Endothelial cell of umbilical vein (primary cell): ENCODE data around the gene VTI1A. TPM values are rescaled to one million over a fixed set of nuclear protein-coding genes. Genes with fewer than 3 reads are reported as not detected.

ENCODE experiments used
- BruUV-seq: library from RNA; stranded (reverse); fragments of 400-500 nt; replicated peaks from 2 replicates; lab custom pipeline; 2021; lab: Mats Ljungman, UMichigan
- CTCF ChIA-PET: fragments of 300-600, 350-600 bp; sonication (Branson Sonifier 250); formaldehyde crosslinking; loops from one replicate; lab custom pipeline; 2021; ENCODE audit warnings: antibody characterized with exemption, inconsistent platforms; lab: Charles Lee
- POLR2A ChIA-PET: fragments of 300-600, 350-600 bp; sonication (Branson Sonifier 250); formaldehyde crosslinking; loops from one replicate; lab custom pipeline; 2021; ENCODE audit warnings: antibody characterized with exemption, inconsistent platforms; lab: Charles Lee
- DNase-seq: peaks from one replicate; pipeline ENCODE4 v3.0.0-alpha.2; 2011; ENCODE audit warnings: low read depth, low spot score
- FAIRE-seq: peaks from 2 replicates; lab custom pipeline; 2011; peaks lifted over from hg19 to GRCh38; lab: Jason Lieb, UNC
- H2AFZ ChIP-seq: 2 replicates; pipeline ENCODE4 v1.6.0; 2012; ENCODE audit warnings: low read depth, low read length, control low read depth, inconsistent platforms
- H3K27ac ChIP-seq: 2 replicates; pipeline ENCODE4 v1.5.1; 2011; ENCODE audit warnings: low read depth, mild to moderate bottlenecking, control low read depth, low read length, moderate library complexity; ENCODE audit not compliant: insufficient read depth
- H3K27me3 ChIP-seq, 2 experiments: 2 replicates each; pipeline versions ENCODE4 v1.6.0 to v1.6.1; 2011; ENCODE audit warnings: low read length in 2 of 2, mixed read lengths in 1 of 2; ENCODE audit not compliant: control insufficient read depth in 2 of 2, insufficient read depth in 2 of 2
- H3K36me3 ChIP-seq, 2 experiments: 2 replicates in 1 of 2; 3 replicates in 1 of 2; pipeline ENCODE4 v1.5.1; 2011; ENCODE audit warnings: low read length in 2 of 2, mild to moderate bottlenecking in 1 of 2, moderate library complexity in 1 of 2; ENCODE audit not compliant: control insufficient read depth in 2 of 2, insufficient read depth in 2 of 2; ENCODE audit errors: extremely low read depth in 1 of 2
- H3K4me1 ChIP-seq: 3 replicates; pipeline ENCODE4 v1.5.1; 2011; ENCODE audit warnings: mild to moderate bottlenecking, low read length; ENCODE audit not compliant: control insufficient read depth, insufficient read depth; ENCODE audit errors: extremely low read depth
- H3K4me2 ChIP-seq: 2 replicates; pipeline ENCODE4 v1.6.1; 2011; ENCODE audit warnings: low read length, control low read depth, mixed read lengths; ENCODE audit not compliant: insufficient read depth
- H3K4me3 ChIP-seq, 3 experiments: fragments of 200-600 bp in 1 of 3; sonication (generic), shearing (Covaris generic) in 1 of 3; replicated peaks in 1 of 3; 2 replicates each; pipeline ENCODE4 v1.5.1; 2011 to 2016; ENCODE audit warnings: control low read depth in 3 of 3, low read length in 3 of 3, mild to moderate bottlenecking in 2 of 3, inconsistent platforms in 1 of 3, low read depth in 1 of 3, moderate library complexity in 1 of 3; ENCODE audit not compliant: insufficient read depth in 1 of 3
- H3K79me2 ChIP-seq: 2 replicates; pipeline ENCODE4 v1.6.0; 2012; ENCODE audit warnings: low read length, inconsistent platforms; ENCODE audit not compliant: control insufficient read depth, insufficient read depth
- H3K9ac ChIP-seq: replicated peaks from 2 replicates; pipeline ENCODE3; 2011; ENCODE audit warnings: low read length, control low read depth; ENCODE audit not compliant: insufficient read depth; ENCODE audit errors: extremely low read depth
- H3K9me1 ChIP-seq: replicated peaks from 3 replicates; pipeline ENCODE4 v1.6.0; 2011; ENCODE audit warnings: mild to moderate bottlenecking, low read length; ENCODE audit not compliant: control insufficient read depth, insufficient read depth; ENCODE audit errors: extremely low read depth
- H3K9me3 ChIP-seq: replicated peaks from 2 replicates; pipeline ENCODE4 v1.5.1; 2012; ENCODE audit warnings: low read length, inconsistent platforms; ENCODE audit not compliant: control insufficient read depth, insufficient read depth
- H4K20me1 ChIP-seq: replicated peaks from 2 replicates; pipeline ENCODE3; 2011; ENCODE audit warnings: mild to moderate bottlenecking, low read length; ENCODE audit not compliant: control insufficient read depth, insufficient read depth; ENCODE audit errors: extremely low read depth
- EZH2 ChIP-seq: IDR thresholded peaks from 2 replicates; pipeline ENCODE4 v1.6.1; 2012; ENCODE audit warnings: borderline replicate concordance, low read depth, mild to moderate bottlenecking, moderate library complexity, low read length, inconsistent platforms; ENCODE audit not compliant: severe bottlenecking
- FOS ChIP-seq: IDR thresholded peaks from 2 replicates; pipeline ENCODE4 v1.6.1; 2011; ENCODE audit warnings: mild to moderate bottlenecking, low read length, moderate library complexity, borderline replicate concordance; ENCODE audit not compliant: insufficient read depth
- GATA2 ChIP-seq: IDR thresholded peaks from 2 replicates; pipeline ENCODE4 v1.7.0; 2011; ENCODE audit warnings: low read depth, mild to moderate bottlenecking, moderate library complexity, mixed read lengths, low read length; ENCODE audit not compliant: insufficient read length, insufficient read depth
- JUN ChIP-seq: IDR thresholded peaks from 2 replicates; pipeline ENCODE4 v1.6.1; 2011; ENCODE audit warnings: borderline replicate concordance, low read depth; ENCODE audit not compliant: insufficient read length, insufficient read depth
- MYC ChIP-seq: IDR thresholded peaks from one replicate; pipeline ENCODE4 v1.6.1; 2011; ENCODE audit warnings: mild to moderate bottlenecking, low read depth, low read length
- POLR2A ChIP-seq: IDR thresholded peaks from 2 replicates; pipeline ENCODE4 v1.6.1; 2012; ENCODE audit warnings: low read depth, mild to moderate bottlenecking, control low read depth, low read length
- POLR2AphosphoS5 ChIP-seq: IDR thresholded peaks from 2 replicates; pipeline ENCODE4 v1.6.1; 2012; ENCODE audit warnings: low read depth, mild to moderate bottlenecking, control low read depth, low read length, moderate library complexity; ENCODE audit not compliant: insufficient read depth
- dilution Hi-C: fragments of 300-500 bp; cut with MboI; formaldehyde crosslinking; loops from one replicate; pipeline ENCODE4 v1.15.0; 2019; ENCODE audit warnings: low sequenced_read_pairs; ENCODE audit not compliant: extremely low pct_ligation_motif_present
- intact Hi-C: fragments of 100-400 bp; cut with micrococcal nuclease; formaldehyde crosslinking; loops from one replicate; pipeline ENCODE4 v1.10.0; 2022
- polyA plus RNA-seq, 4 experiments: library from polyadenylated mRNA; depleted of rRNA in 3 of 4; stranded (reverse) in 3 of 4; unstranded in 1 of 4; fragments of >200 nt; gene quantifications; 2 replicates each; pipeline versions ENCODE4 v1.2.1 to v1.2.3, GENCODE V29; 2011 to 2012; ENCODE audit warnings: missing spikeins in 1 of 4
- total RNA-seq: library from RNA; stranded (reverse); gene quantifications from 2 replicates; pipeline ENCODE4 v1.2.3, GENCODE V29; 2021
- TF ChIP-seq, protein P1 (sequence below): IDR thresholded peaks from 2 replicates; pipeline ENCODE4 v1.6.1; 2011; ENCODE audit not compliant: insufficient read depth, insufficient read length
- TF ChIP-seq, protein P2 (sequence below), 2 donors: IDR thresholded peaks; 1 replicate in 1 of 2; 2 replicates in 1 of 2; pipeline ENCODE4 v1.5.1; 2011; ENCODE audit warnings: low read length in 2 of 2, mild to moderate bottlenecking in 2 of 2, moderate library complexity in 2 of 2, control low read depth in 1 of 2, inconsistent platforms in 1 of 2, low read depth in 1 of 2; ENCODE audit not compliant: insufficient read depth in 1 of 2; ENCODE audit errors: extremely low read depth in 1 of 2

Gene VTI1A
- total and polyA plus RNA-seq, 2 donors (not counting 3 experiments of a cell fraction or from before 2014, with no cell fraction given), result 10.8 to 35.6 TPM

DNA sequence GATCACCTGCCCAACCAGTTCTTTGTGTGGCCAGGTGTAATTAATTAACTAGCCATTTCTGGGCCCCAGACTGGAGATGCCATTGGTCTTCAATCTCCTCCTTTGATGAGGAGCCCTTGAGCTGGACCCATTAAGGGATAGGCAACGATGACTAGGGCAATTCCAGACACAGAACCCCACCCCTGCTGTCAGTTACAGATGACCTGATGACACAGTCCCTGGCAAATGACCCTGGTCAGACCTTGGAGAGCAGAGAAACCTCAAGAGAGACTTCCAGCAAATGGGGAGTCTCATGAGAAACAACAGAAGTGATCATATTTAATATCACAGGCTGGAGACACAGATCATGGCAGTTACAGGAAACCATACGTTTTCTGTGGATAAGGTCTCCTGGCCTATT lies 401.2 kb downstream of the VTI1A start:
- Histone ChIP-seq H3K9me1 (no peaks in the 10 kb centered on the region), H3K36me3 (no peaks in the 10 kb centered on the region), H2AFZ (no peak overlapping the region), H3K4me1 (no peaks in the 10 kb centered on the region), H3K4me3 (no peak overlapping the region), H3K27ac (no peak overlapping the region), H4K20me1 (no peaks in the 10 kb centered on the region), H3K4me2 (no peak overlapping the region), H3K79me2 (no peaks in the 10 kb centered on the region), H3K27me3 (peaks cover 5 to 10% of the 10 kb centered on the region in 2 experiments), H3K9ac (no peak overlapping the region), H3K9me3 (no peaks in the 10 kb centered on the region)
- no TSS peak for BruUV-seq
- DNase-seq, result no peak
- dilution Hi-C loops (no loop called here), intact Hi-C loops (no loop called here)
- POLR2A ChIA-PET, result no interaction called here
- CTCF ChIA-PET, result interaction anchor here (1.3 kb wide), 1 partner anchor 14 kb away, joined by 4 read pairs; no protein-coding TSS in a partner anchor
- no peak for FAIRE-seq
- TF ChIP-seq, protein P1, sequence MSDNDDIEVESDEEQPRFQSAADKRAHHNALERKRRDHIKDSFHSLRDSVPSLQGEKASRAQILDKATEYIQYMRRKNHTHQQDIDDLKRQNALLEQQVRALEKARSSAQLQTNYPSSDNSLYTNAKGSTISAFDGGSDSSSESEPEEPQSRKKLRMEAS, result no peak
- no peak for TF ChIP-seq POLR2A
- no peak for TF ChIP-seq POLR2AphosphoS5

DNA sequence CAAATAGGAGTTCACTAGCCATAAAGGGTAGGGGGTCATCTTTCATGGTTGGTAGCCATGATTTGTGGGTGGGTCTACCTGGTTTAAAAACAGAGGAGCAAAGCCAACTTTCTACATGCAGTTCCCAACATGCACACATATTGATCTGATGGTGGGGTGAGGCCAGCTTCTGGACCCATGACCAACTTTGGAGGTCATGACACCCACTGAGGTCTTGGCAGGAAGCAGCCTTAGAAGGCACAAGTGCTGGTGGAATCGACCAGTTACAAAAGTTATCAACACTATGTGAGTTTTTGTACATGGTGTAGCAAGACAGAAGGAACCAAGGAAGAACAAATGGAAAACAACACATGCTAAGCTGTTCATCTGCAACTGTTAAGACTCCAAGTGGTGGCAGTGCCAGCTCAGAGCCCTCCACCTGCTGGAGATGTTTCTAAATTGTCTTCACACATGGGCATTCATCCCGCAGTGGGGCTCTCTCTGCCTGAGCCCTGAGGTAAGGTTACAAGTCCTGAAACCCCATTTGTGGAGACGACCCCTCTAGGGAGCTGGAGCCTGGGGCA lies 401.9 kb downstream of the VTI1A start:
- no peak overlapping the region for H3K9ac ChIP-seq
- H3K79me2 ChIP-seq, result no peaks in the 10 kb centered on the region
- intact Hi-C loops (no loop called here), dilution Hi-C loops (no loop called here)
- FAIRE-seq, result no peak
- ChIA-PET CTCF (no interaction called here), POLR2A (no interaction called here)
- no TSS peak for BruUV-seq
- no peak overlapping the region for H3K27ac ChIP-seq
- no peak overlapping the region for H2AFZ ChIP-seq
- H3K4me3 ChIP-seq, result no peak overlapping the region
- H4K20me1 ChIP-seq, result no peaks in the 10 kb centered on the region
- peaks cover 5 to 10% of the 10 kb centered on the region in 2 experiments for H3K27me3 ChIP-seq
- no peaks in the 10 kb centered on the region for H3K36me3 ChIP-seq
- DNase-seq, result no peak
- TF ChIP-seq POLR2A (no peak), GATA2 (no peak), POLR2AphosphoS5 (no peak), MYC (no peak), EZH2 (no peak), JUN (no peak), FOS (no peak)
- TF ChIP-seq, protein P1, result no peak
- TF ChIP-seq, protein P2, sequence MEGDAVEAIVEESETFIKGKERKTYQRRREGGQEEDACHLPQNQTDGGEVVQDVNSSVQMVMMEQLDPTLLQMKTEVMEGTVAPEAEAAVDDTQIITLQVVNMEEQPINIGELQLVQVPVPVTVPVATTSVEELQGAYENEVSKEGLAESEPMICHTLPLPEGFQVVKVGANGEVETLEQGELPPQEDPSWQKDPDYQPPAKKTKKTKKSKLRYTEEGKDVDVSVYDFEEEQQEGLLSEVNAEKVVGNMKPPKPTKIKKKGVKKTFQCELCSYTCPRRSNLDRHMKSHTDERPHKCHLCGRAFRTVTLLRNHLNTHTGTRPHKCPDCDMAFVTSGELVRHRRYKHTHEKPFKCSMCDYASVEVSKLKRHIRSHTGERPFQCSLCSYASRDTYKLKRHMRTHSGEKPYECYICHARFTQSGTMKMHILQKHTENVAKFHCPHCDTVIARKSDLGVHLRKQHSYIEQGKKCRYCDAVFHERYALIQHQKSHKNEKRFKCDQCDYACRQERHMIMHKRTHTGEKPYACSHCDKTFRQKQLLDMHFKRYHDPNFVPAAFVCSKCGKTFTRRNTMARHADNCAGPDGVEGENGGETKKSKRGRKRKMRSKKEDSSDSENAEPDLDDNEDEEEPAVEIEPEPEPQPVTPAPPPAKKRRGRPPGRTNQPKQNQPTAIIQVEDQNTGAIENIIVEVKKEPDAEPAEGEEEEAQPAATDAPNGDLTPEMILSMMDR (IDR thresholded peaks at IDR 0.05; ENCODE audit: extremely low read depth in 1 of 2, insufficient read depth in 1 of 2, low read depth in 1 of 2, low read length in 2 of 2), result no peak
- H3K4me2 ChIP-seq, result no peak overlapping the region
- no peaks in the 10 kb centered on the region for H3K4me1 ChIP-seq
- no peaks in the 10 kb centered on the region for H3K9me1 ChIP-seq
- no peaks in the 10 kb centered on the region for H3K9me3 ChIP-seq
